WTC11 (cell line): Measurements from ENCODE around the gene CCDC117. TPM values are rescaled to one million over a fixed set of nuclear protein-coding genes. Genes with fewer than 3 reads are reported as not detected.
A peak's percentile ranks its signal among the peaks of the same experiment; 100 is the strongest.

Experiments used
- ATAC-seq: fragments of 200-7000 bp; cut with Tn5 transposase; 2 replicates; pipeline ENCODE4 v1.10.0; 2021; ENCODE audit warnings: mild to moderate bottlenecking, moderate library complexity
- CTCF ChIA-PET: fragments of 300-600 bp; sonication (Branson Sonifier 250); formaldehyde crosslinking; loops from one replicate; lab custom pipeline; 2021; ENCODE audit warnings: antibody characterized with exemption; lab: Charles Lee
- POLR2A ChIA-PET: fragments of 350-600 bp; sonication (Branson Sonifier 250); formaldehyde crosslinking; loops from one replicate; lab custom pipeline; 2021; ENCODE audit warnings: antibody characterized with exemption; lab: Charles Lee
- DNase-seq: peaks from one replicate; pipeline ENCODE4 v3.0.0; 2021; ENCODE audit warnings: low spot score
- H3K27ac Mint-ChIP-seq: 2 replicates; pipeline ENCODE4 v1.8.0; 2021; ENCODE audit warnings: mixed read lengths
- H3K27me3 Mint-ChIP-seq: 2 replicates; pipeline ENCODE4 v1.8.0; 2021; ENCODE audit warnings: low read depth, mild to moderate bottlenecking, moderate library complexity, mixed read lengths
- H3K36me3 Mint-ChIP-seq: 2 replicates; pipeline ENCODE4 v1.8.0; 2021; ENCODE audit warnings: mixed read lengths
- H3K4me1 Mint-ChIP-seq: 2 replicates; pipeline ENCODE4 v1.8.0; 2022; ENCODE audit warnings: mixed read lengths
- H3K4me3 Mint-ChIP-seq: 2 replicates; pipeline ENCODE4 v1.8.0; 2021; ENCODE audit warnings: mild to moderate bottlenecking, moderate library complexity, mixed read lengths
- H3K9me3 Mint-ChIP-seq: 2 replicates; pipeline ENCODE4 v1.8.0; 2021; ENCODE audit warnings: mixed read lengths
- ATF2 ChIP-seq: sonication (generic); formaldehyde crosslinking; IDR thresholded peaks from 2 replicates; pipeline ENCODE4 v1.8.1; 2022; ENCODE audit warnings: low read depth, missing genetic modification reagents, borderline replicate concordance
- CBFB ChIP-seq: sonication (generic); formaldehyde crosslinking; IDR thresholded peaks from 2 replicates; pipeline ENCODE4 v1.8.1; 2022; ENCODE audit warnings: mild to moderate bottlenecking, low read depth, missing genetic modification reagents
- CREB1 ChIP-seq: sonication (generic); formaldehyde crosslinking; IDR thresholded peaks from 2 replicates; pipeline ENCODE4 v1.8.0; 2023; ENCODE audit warnings: mild to moderate bottlenecking, missing genetic modification reagents
- E2F5 ChIP-seq: sonication (generic); formaldehyde crosslinking; IDR thresholded peaks from 2 replicates; pipeline ENCODE4 v1.8.1; 2022; ENCODE audit warnings: mild to moderate bottlenecking, moderate library complexity, missing genetic modification reagents
- ESRRA ChIP-seq: sonication (generic); formaldehyde crosslinking; IDR thresholded peaks from 2 replicates; pipeline ENCODE4 v1.8.1; 2022; ENCODE audit warnings: mild to moderate bottlenecking, missing genetic modification reagents, borderline replicate concordance
- HMGA2 ChIP-seq: fragments of 250-450 bp; sonication (Bioruptor Pico); IDR thresholded peaks from 2 replicates; pipeline ENCODE4 v1.4.0; 2021; ENCODE audit warnings: mild to moderate bottlenecking, moderate library complexity
- IRF1 ChIP-seq: sonication (generic); formaldehyde crosslinking; IDR thresholded peaks from 2 replicates; pipeline ENCODE4 v1.8.0; 2023; ENCODE audit warnings: missing genetic modification reagents
- JUN ChIP-seq: sonication (generic); formaldehyde crosslinking; IDR thresholded peaks from 2 replicates; pipeline ENCODE4 v1.8.0; 2023; ENCODE audit warnings: mild to moderate bottlenecking, missing genetic modification reagents
- MAX ChIP-seq: sonication (generic); formaldehyde crosslinking; IDR thresholded peaks from 2 replicates; pipeline ENCODE4 v1.8.0; 2022; ENCODE audit warnings: mild to moderate bottlenecking, missing genetic modification reagents
- MYBL2 ChIP-seq: sonication (generic); formaldehyde crosslinking; IDR thresholded peaks from 2 replicates; pipeline ENCODE4 v1.8.1; 2023; ENCODE audit warnings: mild to moderate bottlenecking, moderate library complexity, missing genetic modification reagents
- NFE2L1 ChIP-seq: sonication (generic); formaldehyde crosslinking; IDR thresholded peaks from 2 replicates; pipeline ENCODE4 v1.8.1; 2023; ENCODE audit warnings: missing genetic modification reagents
- OVOL2 ChIP-seq: fragments of 250-450 bp; sonication (Bioruptor Pico); IDR thresholded peaks from 2 replicates; pipeline ENCODE4 v1.9.0; 2021; ENCODE audit warnings: mild to moderate bottlenecking, borderline replicate concordance
- RELA ChIP-seq: sonication (generic); formaldehyde crosslinking; IDR thresholded peaks from 2 replicates; pipeline ENCODE4 v1.8.1; 2022; ENCODE audit warnings: missing genetic modification reagents, mild to moderate bottlenecking, borderline replicate concordance
- SMAD4 ChIP-seq: sonication (generic); formaldehyde crosslinking; IDR thresholded peaks from 2 replicates; pipeline ENCODE4 v1.8.0; 2022; ENCODE audit warnings: mild to moderate bottlenecking, missing genetic modification reagents
- ZNF121 ChIP-seq: sonication (generic); formaldehyde crosslinking; IDR thresholded peaks from 2 replicates; pipeline ENCODE4 v1.8.0; 2023; ENCODE audit warnings: missing genetic modification reagents
- ZNF317 ChIP-seq: sonication (generic); formaldehyde crosslinking; IDR thresholded peaks from 2 replicates; pipeline ENCODE4 v1.8.1; 2023; ENCODE audit warnings: low read depth, mild to moderate bottlenecking, moderate library complexity, missing genetic modification reagents, borderline replicate concordance
- ZNF423 ChIP-seq: fragments of 250-450 bp; sonication (Bioruptor Pico); IDR thresholded peaks from 2 replicates; pipeline ENCODE4 v2.1.2; 2022; ENCODE audit warnings: mild to moderate bottlenecking, moderate library complexity
- ZNF532 ChIP-seq: fragments of 250-450 bp; sonication (Bioruptor Pico); IDR thresholded peaks from 2 replicates; pipeline ENCODE4 v1.9.0; 2021; ENCODE audit warnings: mild to moderate bottlenecking, borderline replicate concordance
- total RNA-seq: library from RNA; stranded (reverse); gene quantifications from 3 replicates; pipeline ENCODE4 v1.2.3, GENCODE V29; 2021

The CCDC117 gene
- total RNA-seq, 1 experiment from 2014 or later, result 39.0 TPM

- H3K36me3 Mint-ChIP-seq, result no peaks in the 10 kb centered on the region
- no peak overlapping the region for H3K27ac Mint-ChIP-seq
- no peaks in the 10 kb centered on the region for H3K9me3 Mint-ChIP-seq
- ChIA-PET POLR2A (no interaction called here), CTCF (interaction anchor here (1.1 to 2.8 kb wide), 5 partner anchors 11 to 415 kb away, joined by 3 to 22 read pairs (median 4); no protein-coding TSS in a partner anchor)
- H3K27me3 Mint-ChIP-seq, result no peaks in the 10 kb centered on the region
- TF ChIP-seq HMGA2 (CRISPR knock-in tag), result no peak
- TF ChIP-seq SMAD4, result no peak
- no peak for TF ChIP-seq MYBL2 (CRISPR knock-in tag)
- no peak for TF ChIP-seq RELA (CRISPR knock-in tag)
- no peak for TF ChIP-seq ZNF423 (CRISPR knock-in tag)
- no peak for TF ChIP-seq E2F5 (CRISPR knock-in tag)
- TF ChIP-seq IRF1 (CRISPR knock-in tag), result no peak
- no peak for TF ChIP-seq ESRRA (CRISPR knock-in tag)
- TF ChIP-seq OVOL2, result no peak
- DNase-seq (no peak), ATAC-seq (no peak)
- no peak overlapping the region for H3K4me3 Mint-ChIP-seq
- no peaks in the 10 kb centered on the region for H3K4me1 Mint-ChIP-seq
These were observed 57.9 kb downstream of the CCDC117 start for GRCh38 chr22:28830441-28830840.

GRCh38 chr22:28831140-28832072 lies 58.9 kb downstream of the CCDC117 start:
- TF ChIP-seq CREB1 (CRISPR knock-in tag) (no peak), ATF2 (CRISPR knock-in tag) (no peak), NFE2L1 (CRISPR knock-in tag) (no peak)
- Mint-ChIP-seq H3K4me3 (no peak overlapping the region), H3K4me1 (no peaks in the 10 kb centered on the region), H3K36me3 (no peaks in the 10 kb centered on the region), H3K27ac (peak overlapping the region; percentile 54; the same call in 1 of the 2 replicates), H3K27me3 (no peaks in the 10 kb centered on the region), H3K9me3 (no peaks in the 10 kb centered on the region)
- ATAC-seq (no peak), DNase-seq (no peak)
- ChIA-PET CTCF (interaction anchor here (0.6 to 1.8 kb wide), 6 partner anchors 10 to 841 kb away, joined by 3 to 8 read pairs (median 4); no protein-coding TSS in a partner anchor), POLR2A (no interaction called here)

GRCh38 chr22:28832731-28833130 lies 60.2 kb downstream of the CCDC117 start:
- Mint-ChIP-seq H3K36me3 (no peaks in the 10 kb centered on the region), H3K4me1 (peaks cover 2% of the 10 kb centered on the region; the same call in 1 of the 2 replicates), H3K27ac (no peak overlapping the region), H3K9me3 (no peaks in the 10 kb centered on the region), H3K4me3 (no peak overlapping the region), H3K27me3 (no peaks in the 10 kb centered on the region)
- POLR2A ChIA-PET, result interaction anchor here (0.6 kb wide), 1 partner anchor 97 kb away, joined by 3 read pairs; no protein-coding TSS in a partner anchor
- DNase-seq, result no peak
- CTCF ChIA-PET, result interaction anchor here (0.6 to 1.4 kb wide), 4 partner anchors 9 to 232 kb away, joined by 4 to 5 read pairs (median 4); no protein-coding TSS in a partner anchor
- ATAC-seq, result no peak
- TF ChIP-seq JUN, result no peak
- TF ChIP-seq ZNF317, result no peak
- TF ChIP-seq MAX (CRISPR knock-in tag), result no peak
- no peak for TF ChIP-seq CBFB (CRISPR knock-in tag)
- TF ChIP-seq ZNF532 (CRISPR knock-in tag), result no peak
- TF ChIP-seq CREB1 (CRISPR knock-in tag), result no peak
- TF ChIP-seq ZNF121 (CRISPR knock-in tag), result no peak
